ENCODE results near the gene SFTPB. TPM values are rescaled to one million over a fixed set of nuclear protein-coding genes. Genes with fewer than 3 reads are reported as not detected.

The SFTPB gene
- total RNA-seq, 1 experiment from 2014 or later, result 0.26 TPM

DNA sequence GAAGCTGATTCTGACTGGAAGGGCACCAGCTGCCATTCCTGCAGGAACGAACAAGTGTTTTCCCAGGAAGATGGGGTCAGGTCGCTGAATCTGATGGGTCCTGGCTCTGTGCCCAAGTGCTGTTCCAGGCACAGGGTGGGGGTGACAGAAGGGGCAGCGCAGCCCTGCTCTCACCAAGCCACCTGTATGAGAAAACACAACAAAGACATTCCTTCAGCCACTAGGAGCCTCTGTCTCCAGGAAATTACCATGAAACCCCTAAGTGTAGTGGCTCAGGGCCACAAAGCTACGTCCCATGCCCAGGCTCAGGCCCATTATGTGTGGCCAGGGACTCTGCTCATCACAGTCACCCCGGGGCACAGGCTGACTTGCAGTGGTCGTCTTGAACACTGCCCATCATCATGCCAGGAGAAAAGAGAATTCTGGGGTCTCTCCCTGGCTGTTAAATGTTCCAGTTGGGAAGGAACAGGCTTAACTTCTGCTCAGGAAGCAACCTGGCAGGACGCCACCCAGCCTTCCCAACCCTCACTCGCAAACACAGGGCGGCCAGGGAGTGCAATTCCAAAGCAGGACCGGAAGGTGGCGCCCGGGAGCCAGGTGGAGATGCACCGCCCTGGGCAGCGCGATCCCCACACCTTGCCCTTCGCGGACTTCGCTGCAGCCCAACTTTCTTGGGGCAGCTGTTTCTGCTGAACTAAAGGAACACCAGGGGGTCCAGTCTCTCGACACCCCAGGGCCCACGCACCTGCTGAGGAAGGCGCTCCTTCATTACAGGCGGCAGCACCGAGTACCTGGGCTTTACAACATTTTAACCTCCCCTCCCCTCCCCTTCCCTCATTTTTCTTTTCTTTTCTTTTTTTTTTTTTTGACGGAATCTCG is 11.0 kb upstream of the SFTPB start:
- intact Hi-C loops (cut with micrococcal nuclease), result loop anchor here (1.0 to 2.0 kb wide), 4 partner anchors 28 to 135 kb away; no protein-coding TSS in a partner anchor
- Mint-ChIP-seq H3K36me3 (ENCODE audit: insufficient read depth, unreplicated experiment) (no peaks in the 10 kb centered on the region), H3K4me3 (ENCODE audit: unreplicated experiment) (no peak overlapping the region), H3K27ac (ENCODE audit: low read depth, unreplicated experiment) (no peak overlapping the region), H3K4me1 (ENCODE audit: insufficient read depth, unreplicated experiment) (peaks cover 32% of the 10 kb centered on the region), H3K9me3 (ENCODE audit: unreplicated experiment) (no peaks in the 10 kb centered on the region), H3K27me3 (ENCODE audit: insufficient read depth, unreplicated experiment) (no peaks in the 10 kb centered on the region)
- peak; percentile 91 for DNase-seq (ENCODE audit: unreplicated experiment)
- ChIA-PET POLR2A (interaction anchor here (0.9 to 3.5 kb wide), 5 partner anchors 22 to 30 kb away, joined by 4 to 22 read pairs (median 5); no protein-coding TSS in a partner anchor), CTCF (interaction anchor here (0.6 to 10.8 kb wide), 25 partner anchors 8 to 274 kb away, joined by 3 to 166 read pairs (median 5); partner anchors contain the start of gene SFTPB)
- no TSS peak for BruUV-seq (replicated peaks)
- TF ChIP-seq, protein P1, sequence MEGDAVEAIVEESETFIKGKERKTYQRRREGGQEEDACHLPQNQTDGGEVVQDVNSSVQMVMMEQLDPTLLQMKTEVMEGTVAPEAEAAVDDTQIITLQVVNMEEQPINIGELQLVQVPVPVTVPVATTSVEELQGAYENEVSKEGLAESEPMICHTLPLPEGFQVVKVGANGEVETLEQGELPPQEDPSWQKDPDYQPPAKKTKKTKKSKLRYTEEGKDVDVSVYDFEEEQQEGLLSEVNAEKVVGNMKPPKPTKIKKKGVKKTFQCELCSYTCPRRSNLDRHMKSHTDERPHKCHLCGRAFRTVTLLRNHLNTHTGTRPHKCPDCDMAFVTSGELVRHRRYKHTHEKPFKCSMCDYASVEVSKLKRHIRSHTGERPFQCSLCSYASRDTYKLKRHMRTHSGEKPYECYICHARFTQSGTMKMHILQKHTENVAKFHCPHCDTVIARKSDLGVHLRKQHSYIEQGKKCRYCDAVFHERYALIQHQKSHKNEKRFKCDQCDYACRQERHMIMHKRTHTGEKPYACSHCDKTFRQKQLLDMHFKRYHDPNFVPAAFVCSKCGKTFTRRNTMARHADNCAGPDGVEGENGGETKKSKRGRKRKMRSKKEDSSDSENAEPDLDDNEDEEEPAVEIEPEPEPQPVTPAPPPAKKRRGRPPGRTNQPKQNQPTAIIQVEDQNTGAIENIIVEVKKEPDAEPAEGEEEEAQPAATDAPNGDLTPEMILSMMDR (IDR thresholded peaks at IDR 0.05; ENCODE audit: unreplicated experiment), result peak; percentile 99

DNA sequence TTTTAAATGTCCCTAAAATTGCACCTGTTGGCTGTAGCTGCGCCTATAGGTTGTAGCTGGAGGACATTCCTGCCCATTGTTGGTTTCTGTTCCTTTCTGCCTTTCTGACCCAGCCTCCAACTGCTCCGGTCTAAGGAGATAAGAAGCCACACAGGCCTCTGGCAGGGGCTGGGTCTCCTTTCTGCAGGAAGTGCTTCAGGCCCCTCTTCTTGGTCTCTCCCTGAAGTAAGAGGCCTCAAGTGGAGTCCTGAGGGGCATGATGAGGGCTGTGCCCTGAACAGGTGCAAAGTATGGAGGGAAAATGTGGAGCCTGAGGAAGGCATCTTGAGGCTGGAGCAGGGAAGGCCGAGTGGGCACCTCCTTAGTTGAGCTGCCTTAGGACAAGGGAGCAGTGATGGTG is 10.4 kb upstream of the SFTPB start:
- H3K4me3 Mint-ChIP-seq (ENCODE audit: unreplicated experiment), result no peak overlapping the region

DNA sequence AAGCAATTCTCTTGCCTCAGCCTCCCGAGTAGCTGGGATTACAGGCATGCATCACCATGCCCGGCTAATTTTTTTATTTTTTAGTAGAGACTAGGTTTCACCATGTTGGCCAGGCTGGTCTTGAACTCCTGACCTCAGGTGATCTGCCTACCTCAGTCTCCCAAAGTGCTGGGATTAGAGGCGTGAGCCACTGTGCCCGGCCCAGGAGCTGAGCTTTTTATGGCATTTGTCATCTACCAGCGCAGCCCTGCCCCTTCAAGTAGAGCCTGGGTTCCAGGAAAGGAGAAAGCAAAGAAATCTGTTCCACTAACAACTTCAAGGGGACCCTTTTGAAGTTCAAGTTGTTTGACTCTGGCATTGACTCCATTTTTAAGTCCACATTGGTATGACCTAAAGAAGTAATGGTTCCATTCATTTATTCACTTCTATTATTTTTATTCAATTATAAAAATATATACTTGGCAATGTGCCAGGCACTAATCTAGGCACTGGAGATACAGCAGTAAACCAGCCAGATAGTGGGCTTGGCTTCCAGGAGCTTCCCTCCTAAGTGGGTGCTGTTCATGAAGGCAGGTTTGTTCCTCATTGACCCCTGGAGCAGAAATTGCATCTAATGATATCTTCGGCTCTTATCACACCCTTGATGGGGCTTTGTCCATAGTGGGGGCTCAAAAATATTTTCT is 8.0 kb upstream of the SFTPB start:
- ChIA-PET CTCF (interaction anchor here (0.6 to 10.8 kb wide), 10 partner anchors 11 to 256 kb away, joined by 3 to 166 read pairs (median 5); no protein-coding TSS in a partner anchor), POLR2A (interaction anchor here (0.7 to 1.6 kb wide), 3 partner anchors 67 to 68 kb away, joined by 3 to 5 read pairs (median 3); no protein-coding TSS in a partner anchor)
- Mint-ChIP-seq H3K9me3 (ENCODE audit: unreplicated experiment) (no peaks in the 10 kb centered on the region), H3K36me3 (ENCODE audit: insufficient read depth, unreplicated experiment) (no peaks in the 10 kb centered on the region), H3K27ac (ENCODE audit: low read depth, unreplicated experiment) (no peak overlapping the region), H3K4me1 (ENCODE audit: insufficient read depth, unreplicated experiment) (peaks cover 24% of the 10 kb centered on the region), H3K27me3 (ENCODE audit: insufficient read depth, unreplicated experiment) (no peaks in the 10 kb centered on the region), H3K4me3 (ENCODE audit: unreplicated experiment) (no peak overlapping the region)
- no peak for DNase-seq (ENCODE audit: unreplicated experiment)
- no TSS peak for BruUV-seq (replicated peaks)
- TF ChIP-seq, protein P1 (IDR thresholded peaks at IDR 0.05; ENCODE audit: unreplicated experiment), result no peak
- intact Hi-C loops (cut with micrococcal nuclease), result no loop called here

More for the DNA sequence above, 10.4 kb upstream of the SFTPB start:
- intact Hi-C loops (cut with micrococcal nuclease), result loop anchor here (2.0 kb wide), 1 partner anchor 72 kb away; no protein-coding TSS in a partner anchor
- no peak for DNase-seq (ENCODE audit: unreplicated experiment)
- POLR2A ChIA-PET, result interaction anchor here (0.9 to 3.5 kb wide), 3 partner anchors 27 to 31 kb away, joined by 5 to 22 read pairs (median 5); no protein-coding TSS in a partner anchor
- Mint-ChIP-seq H3K27ac (ENCODE audit: low read depth, unreplicated experiment) (no peak overlapping the region), H3K9me3 (ENCODE audit: unreplicated experiment) (no peaks in the 10 kb centered on the region), H3K4me1 (ENCODE audit: insufficient read depth, unreplicated experiment) (peaks cover 32% of the 10 kb centered on the region), H3K27me3 (ENCODE audit: insufficient read depth, unreplicated experiment) (no peaks in the 10 kb centered on the region), H3K36me3 (ENCODE audit: insufficient read depth, unreplicated experiment) (no peaks in the 10 kb centered on the region)
- CTCF ChIA-PET, result interaction anchor here (0.6 to 10.8 kb wide), 19 partner anchors 10 to 139 kb away, joined by 3 to 166 read pairs (median 6); partner anchors contain the start of gene SFTPB
- TF ChIP-seq, protein P1 (IDR thresholded peaks at IDR 0.05; ENCODE audit: unreplicated experiment), result no peak
- no TSS peak for BruUV-seq (replicated peaks)
